ENCODE measurements around the gene ZNF716.

GRCh38 chr7:57427146-57427545, 22.8 kb upstream of the ZNF716 start:
- TF ChIP-seq CTCF (IDR thresholded peaks at IDR 0.05) (no peak), POLR2A (IDR thresholded peaks at IDR 0.05) (no peak), EP300 (IDR thresholded peaks at IDR 0.05) (no peak)

Measured in gastroesophageal sphincter (tissue), 3 donors.